PC-9 (cell line): ENCODE data around the gene WRNIP1.

Source experiments
- CTCF ChIP-seq: fragments of 200-600 bp; sonication (generic); conservative IDR thresholded peaks from 2 replicates; pipeline ENCODE4 v1.6.1; 2017; ENCODE audit warnings: mixed run types, antibody characterized with exemption, mild to moderate bottlenecking, moderate library complexity
- EZH2 ChIP-seq: fragments of 200-600 bp; sonication (generic); IDR thresholded peaks from 2 replicates; pipeline ENCODE4 v1.8.0; 2017; ENCODE audit warnings: antibody characterized with exemption, low read depth

GRCh38 chr6:2748183-2748582 is 17.0 kb upstream of the WRNIP1 start:
- TF ChIP-seq CTCF (no peak), EZH2 (no peak)
